GM12878 (cell line): ENCODE data around the gene SMG9. TPM values are rescaled to one million over a fixed set of nuclear protein-coding genes. Genes with fewer than 3 reads are reported as not detected.

Experiments used
- ATAC-seq: fragments of 200-7000 bp; cut with Tn5 transposase; 3 replicates; pipeline ENCODE4 v1.9.1; 2020; ENCODE audit warnings: mild to moderate bottlenecking, moderate library complexity
- BruUV-seq: library from RNA; stranded (reverse); fragments of 400-500 nt; replicated peaks from 2 replicates; lab custom pipeline; 2021; lab: Mats Ljungman, UMichigan
- CTCF ChIA-PET: fragments of 300-600 bp; sonication (Branson Sonifier 250); formaldehyde crosslinking; extraction: SDS; loops from one replicate; lab custom pipeline; 2021; ENCODE audit warnings: inconsistent platforms; lab: Yijun Ruan, JAX
- POLR2A ChIA-PET: fragments of 350-600 bp; formaldehyde crosslinking; extraction: SDS; loops from one replicate; lab custom pipeline; 2021; ENCODE audit warnings: inconsistent platforms; lab: Charles Lee
- RAD21 ChIA-PET: fragments of 300-600 bp; sonication (Branson Sonifier 250); formaldehyde crosslinking; loops from one replicate; lab custom pipeline; 2023; ENCODE audit warnings: antibody characterized with exemption; ENCODE audit not compliant: unreplicated experiment; lab: Charles Lee
- SMC1A ChIA-PET: fragments of 300-600 bp; sonication (Branson Sonifier 250); formaldehyde crosslinking; loops from one replicate; lab custom pipeline; 2023; ENCODE audit not compliant: unreplicated experiment, uncharacterized antibody; lab: Charles Lee
- DNase-seq: peaks from one replicate; pipeline ENCODE4 v3.0.0-alpha.2; 2011; ENCODE audit warnings: low read depth, low spot score
- FAIRE-seq: peaks from 3 replicates; lab custom pipeline; 2011; peaks lifted over from hg19 to GRCh38; lab: Jason Lieb, UNC
- H2AFZ ChIP-seq: 2 replicates; pipeline ENCODE4 v1.6.0; 2011; ENCODE audit warnings: low read depth, low read length, control low read depth; ENCODE audit not compliant: control insufficient read depth
- H3K27ac ChIP-seq: 2 replicates; pipeline ENCODE4 v1.5.1; 2011; ENCODE audit warnings: control low read depth; ENCODE audit not compliant: control insufficient read depth, insufficient read depth
- H3K27me3 ChIP-seq, 2 experiments: replicated peaks in 1 of 2; 2 replicates each; pipeline versions ENCODE4 v1.6.0 to v1.6.1; 2011; ENCODE audit warnings: low read length in 1 of 2; ENCODE audit not compliant: control insufficient read depth in 2 of 2, insufficient read depth in 2 of 2
- H3K36me3 ChIP-seq, 2 experiments: 2 replicates each; pipeline ENCODE4 v1.5.1; 2011; ENCODE audit warnings: low read length in 1 of 2; ENCODE audit not compliant: control insufficient read depth in 2 of 2, insufficient read depth in 2 of 2
- H3K4me1 ChIP-seq: 2 replicates; pipeline ENCODE4 v1.6.1; 2011; ENCODE audit warnings: mild to moderate bottlenecking, low read length, moderate library complexity, mixed read lengths; ENCODE audit not compliant: control insufficient read depth, insufficient read depth
- H3K4me2 ChIP-seq: 2 replicates; pipeline ENCODE4 v1.6.0; 2011; ENCODE audit warnings: control low read depth; ENCODE audit not compliant: control insufficient read depth, insufficient read depth
- H3K4me3 ChIP-seq: fragments of 200-600 bp; sonication (generic); 2 replicates; pipeline ENCODE4 v1.5.1; 2016
- H3K79me2 ChIP-seq: 2 replicates; pipeline ENCODE4 v1.6.0; 2011; ENCODE audit warnings: low read length; ENCODE audit not compliant: control insufficient read depth, insufficient read depth
- H3K9ac ChIP-seq: 2 replicates; pipeline ENCODE4 v1.8.0; 2011; ENCODE audit warnings: low read length, control low read depth, mixed read lengths; ENCODE audit not compliant: control insufficient read depth, insufficient read depth
- H3K9me3 ChIP-seq: replicated peaks from 3 replicates; pipeline ENCODE4 v1.5.1; 2011; ENCODE audit warnings: mild to moderate bottlenecking, low read length; ENCODE audit not compliant: control insufficient read depth, insufficient read depth
- H4K20me1 ChIP-seq: 2 replicates; pipeline ENCODE4 v1.6.0; 2011; ENCODE audit not compliant: control insufficient read depth, insufficient read depth
- BCL11A ChIP-seq: IDR thresholded peaks from 2 replicates; pipeline ENCODE4 v1.6.1; 2011; ENCODE audit warnings: low read depth, low read length
- CHD1 ChIP-seq: IDR thresholded peaks from 2 replicates; pipeline ENCODE4 v1.6.1; 2012; ENCODE audit warnings: low read depth, low read length, improper control_type of control experiment
- CHD4 ChIP-seq: fragments of 200-600 bp; sonication (generic); IDR thresholded peaks from 2 replicates; pipeline ENCODE4 v1.6.1; 2016; ENCODE audit warnings: mild to moderate bottlenecking
- FOS ChIP-seq: IDR thresholded peaks from 3 replicates; pipeline ENCODE4 v1.6.1; 2011; ENCODE audit warnings: borderline replicate concordance; ENCODE audit not compliant: insufficient read length; ENCODE audit errors: extremely low read depth
- HDGF ChIP-seq: fragments of 450-650 bp; IDR thresholded peaks from 2 replicates; pipeline ENCODE4 v1.6.1; 2016; ENCODE audit warnings: antibody characterized with exemption
- PAX8 ChIP-seq: fragments of 450-650 bp; IDR thresholded peaks from 2 replicates; pipeline ENCODE4 v1.6.1; 2017; ENCODE audit warnings: mild to moderate bottlenecking, moderate library complexity
- RAD21 ChIP-seq: IDR thresholded peaks from 2 replicates; pipeline ENCODE4 v1.6.1; 2011; ENCODE audit warnings: mild to moderate bottlenecking, low read depth, low read length, moderate library complexity; ENCODE audit not compliant: insufficient read depth
- SPI1 ChIP-seq: IDR thresholded peaks from 2 replicates; pipeline ENCODE4 v1.6.1; 2011; ENCODE audit warnings: low read depth, mild to moderate bottlenecking, low read length, moderate library complexity, borderline replicate concordance; ENCODE audit not compliant: insufficient read depth
- ZNF274 ChIP-seq: IDR thresholded peaks from one replicate; pipeline ENCODE4 v1.8.0; 2011; ENCODE audit not compliant: insufficient read length, insufficient read depth
- WGBS: methylation state at CpG from one replicate; pipeline ENCODE4 v1.1.6; 2016; ENCODE audit warnings: low lambda C conversion rate; ENCODE audit not compliant: insufficient replicate concordance, insufficient coverage; ENCODE audit errors: missing lambda C conversion rate; 5-methylcytosine and 5-hydroxymethylcytosine counted together
- in situ Hi-C: fragments of 300-500 bp; cut with MboI; formaldehyde crosslinking; loops from 9 replicates; pipeline ENCODE4 v1.14.3; 2018; ENCODE audit warnings: mixed read lengths
- intact Hi-C: fragments of 100-400 bp; cut with micrococcal nuclease; formaldehyde crosslinking; loops from one replicate; pipeline ENCODE4 v1.14.2; 2022; ENCODE audit not compliant: unreplicated experiment
- polyA plus RNA-seq, 11 experiments: library from polyadenylated mRNA; depleted of rRNA in 4 of 11; unstranded in 6 of 11; stranded (reverse) in 5 of 11; fragments of >200 nt; fragmentation: Nextera tagmentation in 4 of 11; fragmentation: Illumina TruSeq in 1 of 11; extraction: Ambion mirVana in 4 of 11; extraction: Trizol in 1 of 11; gene quantifications; 1 replicate in 1 of 11; 2 replicates in 10 of 11; pipeline versions ENCODE4 v1.2.1 to v1.2.3, GENCODE V29; 2011 to 2016; ENCODE audit warnings: inconsistent platforms in 2 of 11, missing spikeins in 2 of 11, low read depth in 1 of 11
- total RNA-seq, 4 experiments: library from RNA; depleted of rRNA in 3 of 4; stranded (reverse); fragments of >200 nt in 3 of 4; fragmentation: Illumina TruSeq in 1 of 4; extraction: Trizol in 1 of 4; gene quantifications; 2 replicates each; pipeline versions ENCODE4 v1.2.1 to v1.2.3, GENCODE V29; 2013 to 2021
- TF ChIP-seq, protein P1 (sequence below): fragments of 450-650 bp; formaldehyde crosslinking; IDR thresholded peaks from 2 replicates; pipeline ENCODE4 v1.4.0; 2020; ENCODE audit warnings: mild to moderate bottlenecking, moderate library complexity
- TF ChIP-seq, protein P2 (sequence below): fragments of 450-650 bp; formaldehyde crosslinking; IDR thresholded peaks from 2 replicates; pipeline ENCODE4 v1.4.0; 2022; ENCODE audit warnings: mild to moderate bottlenecking, moderate library complexity

The SMG9 gene
- total and polyA plus RNA-seq, 10 of the 15 experiments (the other 5 are each of a cell fraction or from before 2014, with no cell fraction given), result 0.69 to 52.2 (median 28.1) TPM

DNA sequence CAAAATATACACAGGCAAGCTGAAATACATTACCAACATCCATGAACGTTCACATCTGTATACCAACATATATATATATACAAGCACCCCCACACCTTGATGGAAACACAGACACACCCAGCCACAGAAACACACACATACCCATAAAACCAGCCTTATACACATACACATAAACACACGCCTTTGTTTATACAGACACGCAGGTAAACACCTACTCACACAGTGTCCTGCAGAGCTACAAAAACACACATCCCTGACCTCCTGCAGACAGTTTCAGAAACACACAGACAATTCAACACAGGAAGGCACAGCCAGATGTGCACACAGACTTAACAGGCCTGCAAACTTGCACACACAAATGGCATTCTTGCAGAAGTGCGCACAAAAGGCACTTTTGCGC lies 60.2 kb downstream of the SMG9 start:
- in situ Hi-C loops, result no loop called here
- peaks cover 8% of the 10 kb centered on the region; the same call in 2 of the 3 replicates for H3K9me3 ChIP-seq
- intact Hi-C loops, result no loop called here
- H3K36me3 ChIP-seq, result no peaks in the 10 kb centered on the region
- WGBS, result 61% methylated on average over 5 of the region's 5 CpGs
- no peak overlapping the region for H3K4me2 ChIP-seq
- H3K4me1 ChIP-seq, result no peaks in the 10 kb centered on the region
- H3K4me3 ChIP-seq, result no peak overlapping the region
- H3K27ac ChIP-seq, result no peak overlapping the region
- no peak overlapping the region for H2AFZ ChIP-seq
- ChIA-PET SMC1A (interaction anchor here (0.6 to 1.3 kb wide), 2 partner anchors 21 to 26 kb away, joined by 3 read pairs; no protein-coding TSS in a partner anchor), POLR2A (no interaction called here), RAD21 (interaction anchor here (1.9 kb wide), 1 partner anchor 115 kb away, joined by 5 read pairs; no protein-coding TSS in a partner anchor)
- ATAC-seq (no peak), FAIRE-seq (no peak), DNase-seq (no peak)
- no peaks in the 10 kb centered on the region for H4K20me1 ChIP-seq
- H3K27me3 ChIP-seq, result no peaks in the 10 kb centered on the region; a peak in 1 of 4 replicates
- H3K9ac ChIP-seq, result no peak overlapping the region
- H3K79me2 ChIP-seq, result no peaks in the 10 kb centered on the region
- TF ChIP-seq BCL11A, result no peak
- TF ChIP-seq, all 136 proteins: peak for 0
- CTCF ChIA-PET, result interaction anchor here (0.5 kb wide), 1 partner anchor 51 kb away, joined by 3 read pairs; no protein-coding TSS in a partner anchor
- no TSS peak for BruUV-seq

DNA sequence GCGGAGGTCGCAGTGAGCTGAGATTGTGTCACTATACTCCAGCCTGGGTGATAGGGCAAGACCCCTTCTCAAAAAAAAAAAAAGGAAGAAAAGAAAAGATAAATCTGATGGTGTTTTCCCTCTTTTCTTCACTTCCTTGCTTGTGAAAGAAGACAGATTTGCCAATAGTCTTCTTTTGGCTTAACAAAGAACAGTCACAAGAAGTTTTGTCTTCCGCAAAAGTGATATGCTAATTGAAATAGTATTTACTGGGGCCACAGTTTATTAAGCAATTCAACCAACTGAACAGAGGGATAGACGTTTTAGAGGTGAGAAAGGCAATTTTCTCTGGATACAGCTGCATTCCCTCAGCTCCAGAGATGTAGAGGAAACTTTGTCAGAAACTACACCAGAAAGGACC lies 61.9 kb downstream of the SMG9 start:
- 73% methylated on average over 4 of the region's 4 CpGs for WGBS
- Histone ChIP-seq H3K4me1 (no peaks in the 10 kb centered on the region), H3K27me3 (no peaks in the 10 kb centered on the region; a peak in 1 of 4 replicates), H3K36me3 (no peaks in the 10 kb centered on the region), H4K20me1 (no peaks in the 10 kb centered on the region), H3K4me3 (no peak overlapping the region), H3K4me2 (no peak overlapping the region), H3K27ac (no peak overlapping the region), H3K79me2 (no peaks in the 10 kb centered on the region), H3K9me3 (peaks cover 8% of the 10 kb centered on the region; the same call in 2 of the 3 replicates), H3K9ac (no peak overlapping the region), H2AFZ (no peak overlapping the region)
- RAD21 ChIA-PET, result interaction anchor here (1.9 kb wide), 1 partner anchor 117 kb away, joined by 5 read pairs; no protein-coding TSS in a partner anchor
- SMC1A ChIA-PET, result no interaction called here
- in situ Hi-C loops, result no loop called here
- ATAC-seq (no peak), DNase-seq (no peak), FAIRE-seq (no peak)
- POLR2A ChIA-PET, result no interaction called here
- intact Hi-C loops, result no loop called here
- no TSS peak for BruUV-seq
- CTCF ChIA-PET, result no interaction called here
- TF ChIP-seq, protein P1, sequence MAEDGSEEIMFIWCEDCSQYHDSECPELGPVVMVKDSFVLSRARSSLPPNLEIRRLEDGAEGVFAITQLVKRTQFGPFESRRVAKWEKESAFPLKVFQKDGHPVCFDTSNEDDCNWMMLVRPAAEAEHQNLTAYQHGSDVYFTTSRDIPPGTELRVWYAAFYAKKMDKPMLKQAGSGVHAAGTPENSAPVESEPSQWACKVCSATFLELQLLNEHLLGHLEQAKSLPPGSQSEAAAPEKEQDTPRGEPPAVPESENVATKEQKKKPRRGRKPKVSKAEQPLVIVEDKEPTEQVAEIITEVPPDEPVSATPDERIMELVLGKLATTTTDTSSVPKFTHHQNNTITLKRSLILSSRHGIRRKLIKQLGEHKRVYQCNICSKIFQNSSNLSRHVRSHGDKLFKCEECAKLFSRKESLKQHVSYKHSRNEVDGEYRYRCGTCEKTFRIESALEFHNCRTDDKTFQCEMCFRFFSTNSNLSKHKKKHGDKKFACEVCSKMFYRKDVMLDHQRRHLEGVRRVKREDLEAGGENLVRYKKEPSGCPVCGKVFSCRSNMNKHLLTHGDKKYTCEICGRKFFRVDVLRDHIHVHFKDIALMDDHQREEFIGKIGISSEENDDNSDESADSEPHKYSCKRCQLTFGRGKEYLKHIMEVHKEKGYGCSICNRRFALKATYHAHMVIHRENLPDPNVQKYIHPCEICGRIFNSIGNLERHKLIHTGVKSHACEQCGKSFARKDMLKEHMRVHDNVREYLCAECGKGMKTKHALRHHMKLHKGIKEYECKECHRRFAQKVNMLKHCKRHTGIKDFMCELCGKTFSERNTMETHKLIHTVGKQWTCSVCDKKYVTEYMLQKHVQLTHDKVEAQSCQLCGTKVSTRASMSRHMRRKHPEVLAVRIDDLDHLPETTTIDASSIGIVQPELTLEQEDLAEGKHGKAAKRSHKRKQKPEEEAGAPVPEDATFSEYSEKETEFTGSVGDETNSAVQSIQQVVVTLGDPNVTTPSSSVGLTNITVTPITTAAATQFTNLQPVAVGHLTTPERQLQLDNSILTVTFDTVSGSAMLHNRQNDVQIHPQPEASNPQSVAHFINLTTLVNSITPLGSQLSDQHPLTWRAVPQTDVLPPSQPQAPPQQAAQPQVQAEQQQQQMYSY (CRISPR knock-in tag), result no peak
- no peak for TF ChIP-seq CHD4
- TF ChIP-seq HDGF, result no peak
- no peak for TF ChIP-seq PAX8
- TF ChIP-seq RAD21, result no peak
- no peak for TF ChIP-seq CHD1
- no peak for TF ChIP-seq FOS
- TF ChIP-seq SPI1, result no peak
- TF ChIP-seq, protein P2, sequence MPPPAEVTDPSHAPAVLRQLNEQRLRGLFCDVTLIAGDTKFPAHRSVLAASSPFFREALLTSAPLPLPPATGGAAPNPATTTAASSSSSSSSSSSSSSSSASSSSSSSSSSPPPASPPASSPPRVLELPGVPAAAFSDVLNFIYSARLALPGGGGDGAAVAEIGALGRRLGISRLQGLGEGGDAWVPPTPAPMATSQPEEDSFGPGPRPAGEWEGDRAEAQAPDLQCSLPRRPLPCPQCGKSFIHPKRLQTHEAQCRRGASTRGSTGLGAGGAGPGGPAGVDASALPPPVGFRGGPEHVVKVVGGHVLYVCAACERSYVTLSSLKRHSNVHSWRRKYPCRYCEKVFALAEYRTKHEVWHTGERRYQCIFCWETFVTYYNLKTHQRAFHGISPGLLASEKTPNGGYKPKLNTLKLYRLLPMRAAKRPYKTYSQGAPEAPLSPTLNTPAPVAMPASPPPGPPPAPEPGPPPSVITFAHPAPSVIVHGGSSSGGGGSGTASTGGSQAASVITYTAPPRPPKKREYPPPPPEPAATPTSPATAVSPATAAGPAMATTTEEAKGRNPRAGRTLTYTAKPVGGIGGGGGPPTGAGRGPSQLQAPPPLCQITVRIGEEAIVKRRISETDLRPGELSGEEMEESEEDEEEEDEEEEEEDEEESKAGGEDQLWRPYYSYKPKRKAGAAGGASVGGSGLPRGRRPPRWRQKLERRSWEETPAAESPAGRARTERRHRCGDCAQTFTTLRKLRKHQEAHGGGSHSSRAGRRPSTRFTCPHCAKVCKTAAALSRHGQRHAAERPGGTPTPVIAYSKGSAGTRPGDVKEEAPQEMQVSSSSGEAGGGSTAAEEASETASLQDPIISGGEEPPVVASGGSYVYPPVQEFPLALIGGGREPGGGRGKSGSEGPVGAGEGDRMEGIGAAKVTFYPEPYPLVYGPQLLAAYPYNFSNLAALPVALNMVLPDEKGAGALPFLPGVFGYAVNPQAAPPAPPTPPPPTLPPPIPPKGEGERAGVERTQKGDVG (CRISPR knock-in tag), result no peak
- no peak for TF ChIP-seq ZNF274
